ENCODE measurements around the gene PLA2G4D.

GRCh38 chr15:42110367-42110766 is 16.0 kb upstream of the PLA2G4D start:
- TF ChIP-seq POLR2A (IDR thresholded peaks at IDR 0.05; ENCODE audit: extremely low read depth, insufficient read length) (no peak), MAX (IDR thresholded peaks at IDR 0.05; ENCODE audit: low read depth, low read length) (no peak), CTCF (IDR thresholded peaks at IDR 0.05; ENCODE audit: low read depth, low read length) (no peak)
